Fibroblast of the aortic adventitia (primary cell): ENCODE measurements around the gene RNF38. TPM values are rescaled to one million over a fixed set of nuclear protein-coding genes. Genes with fewer than 3 reads are reported as not detected.
"Not testable (repeated sequence)": the region's sequence is repeated elsewhere in the genome, so short reads cannot be mapped to it uniquely, and the experiment has no call there.

ENCODE experiments used
- DNase-seq: peaks from one replicate; pipeline ENCODE4 v3.0.0-alpha.2; 2010; ENCODE audit warnings: low read depth
- H3K4me3 ChIP-seq: 2 replicates; pipeline ENCODE4 v1.5.1; 2011; ENCODE audit warnings: low read depth, mild to moderate bottlenecking, control low read depth, low read length, moderate library complexity
- CTCF ChIP-seq: IDR thresholded peaks from 2 replicates; pipeline ENCODE4 v1.5.1; 2011; ENCODE audit warnings: mild to moderate bottlenecking, low read length, control low read depth, inconsistent platforms; ENCODE audit not compliant: insufficient read depth
- total RNA-seq: library from RNA; depleted of rRNA; stranded (reverse); fragments of >200 nt; gene quantifications from 2 replicates; pipeline ENCODE4 v1.2.3, GENCODE V29; 2012; ENCODE audit warnings: low replicate concordance

Gene RNF38
- total RNA-seq, 1 donor, result 18.3 TPM

- TF ChIP-seq CTCF, result no peak
- no peak for DNase-seq
- no peak overlapping the region for H3K4me3 ChIP-seq
Measured at GRCh38 chr9:36426348-36426747, 26.3 kb upstream of the RNF38 start.

- no peak for DNase-seq
- TF ChIP-seq CTCF, result no peak
- no peak overlapping the region for H3K4me3 ChIP-seq
Measured at GRCh38 chr9:36424289-36425055, 24.4 kb upstream of the RNF38 start.

- no peak overlapping the region for H3K4me3 ChIP-seq
- TF ChIP-seq CTCF, result no peak
Measured at GRCh38 chr9:36423206-36423605, 23.1 kb upstream of the RNF38 start.

GRCh38 chr9:36416890-36417289, 16.8 kb upstream of the RNF38 start:
- no peak for DNase-seq
- no peak overlapping the region for H3K4me3 ChIP-seq
- no peak for TF ChIP-seq CTCF

More at GRCh38 chr9:36423206-36423605, 23.1 kb upstream of the RNF38 start:
- DNase-seq, result no peak

- TF ChIP-seq CTCF, result no peak
- H3K4me3 ChIP-seq, result no peak overlapping the region
- DNase-seq, result no peak
Measured at GRCh38 chr9:36415822-36416525, 15.9 kb upstream of the RNF38 start.

GRCh38 chr9:36411410-36411809, 11.3 kb upstream of the RNF38 start:
- H3K4me3 ChIP-seq, DNase-seq: not testable (repeated sequence)

- H3K4me3 ChIP-seq, DNase-seq: not testable (repeated sequence)
Measured at GRCh38 chr9:36409076-36409475, 9.0 kb upstream of the RNF38 start.
